GM23338 (cell line): Measurements from ENCODE around the gene TNS1. TPM values are rescaled to one million over a fixed set of nuclear protein-coding genes. Genes with fewer than 3 reads are reported as not detected.

Experiments
- ATAC-seq: fragments of 200-7000 bp; cut with Tn5 transposase; 3 replicates; pipeline ENCODE4 v1.9.1; 2020
- DNase-seq: peaks from one replicate; pipeline ENCODE4 v3.0.0-alpha.2; 2015; ENCODE audit warnings: low spot score
- H2AFZ ChIP-seq: fragments of 200-600 bp; sonication (generic); 2 replicates; pipeline ENCODE4 v1.8.0; 2016; ENCODE audit warnings: antibody characterized with exemption, mild to moderate bottlenecking, moderate library complexity
- H3F3A ChIP-seq: fragments of 200-600 bp; sonication (generic); replicated peaks from 2 replicates; pipeline ENCODE4 v1.8.0; 2017; ENCODE audit warnings: antibody characterized with exemption, mixed run types, low read depth
- H3K27ac ChIP-seq: fragments of 200-600 bp; sonication (generic); 2 replicates; pipeline ENCODE4 v1.6.1; 2016; ENCODE audit warnings: low read depth
- H3K27me3 ChIP-seq: fragments of 200-600 bp; sonication (generic); 2 replicates; pipeline ENCODE4 v1.8.0; 2016; ENCODE audit warnings: mild to moderate bottlenecking, mixed run types, moderate library complexity; ENCODE audit not compliant: insufficient read depth
- H3K36me3 ChIP-seq: fragments of 200-600 bp; sonication (generic); 2 replicates; pipeline ENCODE4 v1.8.0; 2016; ENCODE audit warnings: mild to moderate bottlenecking; ENCODE audit not compliant: insufficient read depth
- H3K4me1 ChIP-seq: fragments of 200-600 bp; sonication (generic); 2 replicates; pipeline ENCODE4 v1.8.0; 2016; ENCODE audit warnings: mild to moderate bottlenecking, moderate library complexity; ENCODE audit not compliant: insufficient read depth
- H3K4me2 ChIP-seq: fragments of 200-600 bp; sonication (generic); 2 replicates; pipeline ENCODE4 v1.7.1; 2017; ENCODE audit warnings: mixed run types
- H3K4me3 ChIP-seq: fragments of 200-600 bp; sonication (generic); 2 replicates; pipeline ENCODE4 v1.6.1; 2016; ENCODE audit warnings: mixed run types
- H3K79me2 ChIP-seq: fragments of 200-600 bp; sonication (generic); replicated peaks from 2 replicates; pipeline ENCODE4 v1.8.0; 2017; ENCODE audit warnings: mild to moderate bottlenecking; ENCODE audit not compliant: insufficient read depth
- H3K9me2 ChIP-seq: fragments of 200-600 bp; sonication (generic); 2 replicates; pipeline ENCODE4 v1.8.0; 2017; ENCODE audit not compliant: insufficient read depth
- H4K20me1 ChIP-seq: fragments of 200-600 bp; sonication (generic); replicated peaks from 2 replicates; pipeline ENCODE4 v1.8.0; 2017; ENCODE audit warnings: mild to moderate bottlenecking; ENCODE audit not compliant: insufficient read depth
- H3K27ac Mint-ChIP-seq: 2 replicates; pipeline ENCODE4 v1.8.0; 2020; ENCODE audit warnings: inconsistent platforms, mild to moderate bottlenecking, moderate library complexity, mixed read lengths
- H3K27me3 Mint-ChIP-seq: 3 replicates; pipeline ENCODE4 v1.8.0; 2022; ENCODE audit warnings: low read depth, mild to moderate bottlenecking, moderate library complexity, mixed read lengths, inconsistent platforms; ENCODE audit not compliant: insufficient read depth, poor library complexity
- H3K36me3 Mint-ChIP-seq: 3 replicates; pipeline ENCODE4 v1.8.0; 2021; ENCODE audit warnings: low read depth, mild to moderate bottlenecking, inconsistent platforms, moderate library complexity, mixed read lengths
- H3K4me1 Mint-ChIP-seq: 3 replicates; pipeline ENCODE4 v1.8.0; 2020; ENCODE audit warnings: mild to moderate bottlenecking, inconsistent platforms, mixed read lengths
- H3K4me3 Mint-ChIP-seq: 3 replicates; pipeline ENCODE4 v1.8.0; 2021; ENCODE audit warnings: moderate library complexity, mild to moderate bottlenecking, inconsistent platforms, mixed read lengths
- H3K9me3 Mint-ChIP-seq: 3 replicates; pipeline ENCODE4 v1.8.0; 2020; ENCODE audit warnings: moderate library complexity, mild to moderate bottlenecking, inconsistent platforms, mixed read lengths
- CREB1 ChIP-seq: fragments of 250-450 bp; sonication (Bioruptor Pico); IDR thresholded peaks from 2 replicates; pipeline ENCODE4 v1.5.0; 2020; ENCODE audit warnings: low read depth, mild to moderate bottlenecking, moderate library complexity
- JUNB ChIP-seq: IDR thresholded peaks from one replicate; pipeline ENCODE4 v1.6.1; 2016; ENCODE audit warnings: antibody characterized with exemption; ENCODE audit not compliant: unreplicated experiment
- NANOG ChIP-seq: IDR thresholded peaks from 2 replicates; pipeline ENCODE4 v1.6.1; 2016; ENCODE audit warnings: antibody characterized with exemption, borderline replicate concordance
- REST ChIP-seq: IDR thresholded peaks from one replicate; pipeline ENCODE4 v1.6.1; 2018; ENCODE audit warnings: antibody characterized with exemption; ENCODE audit not compliant: unreplicated experiment
- STAT1 ChIP-seq: IDR thresholded peaks from one replicate; pipeline ENCODE4 v1.6.1; 2016; ENCODE audit warnings: antibody characterized with exemption; ENCODE audit not compliant: unreplicated experiment
- ZNF114 ChIP-seq: fragments of 250-450 bp; sonication (Bioruptor Pico); IDR thresholded peaks from 2 replicates; pipeline ENCODE4 v1.5.0; 2020; ENCODE audit warnings: mild to moderate bottlenecking, moderate library complexity
- ZNF331 ChIP-seq: fragments of 250-450 bp; sonication (Bioruptor Pico); IDR thresholded peaks from 2 replicates; pipeline ENCODE4 v1.5.0; 2020; ENCODE audit warnings: low read depth, mild to moderate bottlenecking, moderate library complexity
- polyA plus RNA-seq: library from polyadenylated mRNA; unstranded; fragments of >200 nt; fragmentation: Nextera tagmentation; extraction: Ambion mirVana; gene quantifications from 2 replicates; pipeline ENCODE4 v1.2.1, GENCODE V29; 2016
- total RNA-seq: library from RNA; depleted of rRNA; stranded (reverse); fragments of >200 nt; shearing (Covaris generic); gene quantifications from 2 replicates; pipeline ENCODE4 v1.2.3, GENCODE V29; 2014
- TF ChIP-seq, protein P1 (sequence below), 2 experiments: fragments of 200-600 bp in 1 of 2; sonication (generic) in 1 of 2; conservative IDR thresholded peaks; 2 replicates each; pipeline versions ENCODE4 v1.5.1 to v1.6.1; 2016 to 2017; ENCODE audit warnings: antibody characterized with exemption in 2 of 2, low read depth in 2 of 2, mild to moderate bottlenecking in 2 of 2, moderate library complexity in 1 of 2
- TF ChIP-seq, protein P2 (sequence below): IDR thresholded peaks from 2 replicates; pipeline ENCODE4 v1.6.1; 2016; ENCODE audit warnings: antibody characterized with exemption

Gene TNS1
- total and polyA plus RNA-seq, 2 experiments from 2014 or later, result 2.0 to 7.4 TPM

- TF ChIP-seq, protein P1, sequence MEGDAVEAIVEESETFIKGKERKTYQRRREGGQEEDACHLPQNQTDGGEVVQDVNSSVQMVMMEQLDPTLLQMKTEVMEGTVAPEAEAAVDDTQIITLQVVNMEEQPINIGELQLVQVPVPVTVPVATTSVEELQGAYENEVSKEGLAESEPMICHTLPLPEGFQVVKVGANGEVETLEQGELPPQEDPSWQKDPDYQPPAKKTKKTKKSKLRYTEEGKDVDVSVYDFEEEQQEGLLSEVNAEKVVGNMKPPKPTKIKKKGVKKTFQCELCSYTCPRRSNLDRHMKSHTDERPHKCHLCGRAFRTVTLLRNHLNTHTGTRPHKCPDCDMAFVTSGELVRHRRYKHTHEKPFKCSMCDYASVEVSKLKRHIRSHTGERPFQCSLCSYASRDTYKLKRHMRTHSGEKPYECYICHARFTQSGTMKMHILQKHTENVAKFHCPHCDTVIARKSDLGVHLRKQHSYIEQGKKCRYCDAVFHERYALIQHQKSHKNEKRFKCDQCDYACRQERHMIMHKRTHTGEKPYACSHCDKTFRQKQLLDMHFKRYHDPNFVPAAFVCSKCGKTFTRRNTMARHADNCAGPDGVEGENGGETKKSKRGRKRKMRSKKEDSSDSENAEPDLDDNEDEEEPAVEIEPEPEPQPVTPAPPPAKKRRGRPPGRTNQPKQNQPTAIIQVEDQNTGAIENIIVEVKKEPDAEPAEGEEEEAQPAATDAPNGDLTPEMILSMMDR (conservative IDR thresholded peaks at IDR 0.05; ENCODE audit: low read depth in 2 of 2), result no peak
- TF ChIP-seq REST (no peak), JUNB (no peak), NANOG (no peak), ZNF114 (CRISPR knock-in tag) (no peak)
- TF ChIP-seq, protein P2, sequence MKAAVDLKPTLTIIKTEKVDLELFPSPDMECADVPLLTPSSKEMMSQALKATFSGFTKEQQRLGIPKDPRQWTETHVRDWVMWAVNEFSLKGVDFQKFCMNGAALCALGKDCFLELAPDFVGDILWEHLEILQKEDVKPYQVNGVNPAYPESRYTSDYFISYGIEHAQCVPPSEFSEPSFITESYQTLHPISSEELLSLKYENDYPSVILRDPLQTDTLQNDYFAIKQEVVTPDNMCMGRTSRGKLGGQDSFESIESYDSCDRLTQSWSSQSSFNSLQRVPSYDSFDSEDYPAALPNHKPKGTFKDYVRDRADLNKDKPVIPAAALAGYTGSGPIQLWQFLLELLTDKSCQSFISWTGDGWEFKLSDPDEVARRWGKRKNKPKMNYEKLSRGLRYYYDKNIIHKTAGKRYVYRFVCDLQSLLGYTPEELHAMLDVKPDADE, result no peak
These were observed 20.8 kb downstream of the TNS1 start (continued) for GRCh38 chr2:217981971-217982370.

DNA sequence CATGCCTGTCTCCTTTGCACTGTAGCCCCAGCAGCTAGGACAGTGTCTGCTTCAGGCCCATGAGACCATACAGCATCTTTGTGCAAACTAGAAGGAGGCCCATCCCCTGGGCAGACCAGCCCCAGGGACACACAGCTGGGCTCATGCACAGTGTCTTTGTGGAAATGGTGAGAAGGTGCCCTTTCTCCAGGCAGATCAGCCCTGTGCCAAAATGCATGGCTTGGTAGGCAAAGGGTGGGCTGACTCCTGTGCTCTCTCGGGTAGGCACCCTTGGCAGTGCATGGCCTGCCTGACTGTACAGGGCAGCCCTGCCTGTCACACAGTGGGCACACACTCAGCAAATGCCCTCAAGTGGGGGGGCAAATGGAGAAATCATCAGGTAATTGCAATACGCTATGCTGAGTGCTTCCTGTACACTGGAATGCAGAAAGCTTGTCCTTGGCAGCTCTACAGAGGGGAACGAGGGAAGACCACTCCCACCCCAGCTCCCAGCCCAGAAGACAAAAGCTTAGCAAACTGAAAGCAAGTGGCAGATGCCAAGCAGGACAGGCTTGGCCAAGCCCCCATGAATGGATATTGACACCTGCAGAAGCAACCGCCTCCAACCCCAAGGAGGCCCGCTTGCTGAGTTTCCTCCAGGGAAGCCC lies 21.6 kb downstream of the TNS1 start:
- H3K79me2 ChIP-seq, result no peaks in the 10 kb centered on the region
- H4K20me1 ChIP-seq, result no peaks in the 10 kb centered on the region; the same call in none of the 2 replicates
- ATAC-seq (no peak), DNase-seq (no peak)
- H3K27me3 ChIP-seq, result peaks cover 20% of the 10 kb centered on the region
- H3K27ac ChIP-seq, result no peak overlapping the region
- Mint-ChIP-seq H3K27ac (no peak overlapping the region), H3K4me3 (no peak overlapping the region), H3K9me3 (peaks cover 2% of the 10 kb centered on the region; the same call in 1 of the 3 replicates), H3K27me3 (peaks cover 9% of the 10 kb centered on the region), H3K4me1 (peaks cover 15% of the 10 kb centered on the region; the same call in 2 of the 3 replicates), H3K36me3 (peaks cover 5% of the 10 kb centered on the region; the same call in 2 of the 3 replicates)
- no peaks in the 10 kb centered on the region for H3K36me3 ChIP-seq
- H3K4me2 ChIP-seq, result no peak overlapping the region
- H3K4me3 ChIP-seq, result no peak overlapping the region
- H3F3A ChIP-seq, result no peaks in the 10 kb centered on the region
- TF ChIP-seq ZNF331 (CRISPR knock-in tag), result no peak
- TF ChIP-seq CREB1 (CRISPR knock-in tag), result no peak
- TF ChIP-seq ZNF114 (CRISPR knock-in tag), result no peak
- TF ChIP-seq REST, result no peak
- TF ChIP-seq STAT1, result no peak
- H3K9me2 ChIP-seq, result no peaks in the 10 kb centered on the region
- peaks cover 15% of the 10 kb centered on the region for H3K4me1 ChIP-seq
- no peak overlapping the region for H2AFZ ChIP-seq
